ENCODE measurements around the gene ADK. TPM values are rescaled to one million over a fixed set of nuclear protein-coding genes. Genes with fewer than 3 reads are reported as not detected.
"Not testable (repeated sequence)": the region's sequence is repeated elsewhere in the genome, so short reads cannot be mapped to it uniquely, and the experiment has no call there.

Gene ADK
- total RNA-seq, 1 donor from 2014 or later, result 47.4 TPM

DNA sequence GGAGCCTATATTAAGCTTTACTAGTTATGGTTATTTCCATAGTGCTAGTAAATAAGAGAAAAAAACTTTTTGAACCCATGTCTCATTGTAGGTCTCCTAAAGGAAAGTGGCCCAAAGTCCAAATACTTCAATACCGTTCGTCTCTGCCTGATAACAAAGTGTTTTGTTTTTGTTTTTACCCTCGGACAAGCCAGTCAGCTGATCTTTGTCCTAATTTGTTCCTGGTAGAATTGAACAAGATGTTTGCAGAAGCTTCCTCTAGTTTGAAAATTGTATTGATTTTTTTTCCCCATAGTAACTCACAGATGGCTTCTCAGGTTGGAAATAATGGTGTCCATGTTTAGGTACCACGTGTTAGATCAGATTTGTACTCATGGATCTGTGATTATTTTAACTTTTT is 339.5 kb downstream of the ADK start:
- Mint-ChIP-seq H3K9me3 (no peaks in the 10 kb centered on the region), H3K36me3 (ENCODE audit: low read depth) (peaks cover 3% of the 10 kb centered on the region), H3K27me3 (ENCODE audit: insufficient read depth) (no peaks in the 10 kb centered on the region), H3K4me3 (no peak overlapping the region), H3K4me1 (ENCODE audit: low read depth) (no peaks in the 10 kb centered on the region), H3K27ac (no peak overlapping the region)
- no peak for DNase-seq (ENCODE audit: low spot score)
- intact Hi-C loops (cut with micrococcal nuclease), result no loop called here

DNA sequence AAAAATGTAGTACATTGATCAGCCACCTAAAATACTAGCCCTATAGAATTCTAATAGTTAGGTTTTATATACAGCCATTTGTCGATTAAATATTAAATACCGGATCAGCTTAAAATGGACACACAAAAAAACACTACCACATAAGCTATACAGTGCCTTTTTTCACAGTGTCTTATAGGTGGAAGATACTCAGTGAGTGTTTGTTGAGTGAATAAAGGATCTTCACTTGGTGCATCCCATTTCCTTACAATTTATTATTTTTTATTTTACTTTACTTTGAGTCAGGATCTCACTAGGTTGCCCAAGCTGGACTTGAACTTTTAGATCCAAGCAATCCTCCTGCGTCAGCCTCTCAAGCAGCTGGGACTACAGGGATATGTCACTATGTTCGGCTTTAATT is 340.0 kb downstream of the ADK start:
- H3K4me1 Mint-ChIP-seq (ENCODE audit: low read depth), result no peaks in the 10 kb centered on the region
- H3K4me3 Mint-ChIP-seq, result no peak overlapping the region
- no peak for DNase-seq (ENCODE audit: low spot score)
- H3K27ac Mint-ChIP-seq, result no peak overlapping the region
- no peaks in the 10 kb centered on the region for H3K27me3 Mint-ChIP-seq (ENCODE audit: insufficient read depth)
- intact Hi-C loops (cut with micrococcal nuclease), result no loop called here
- peaks cover 5% of the 10 kb centered on the region for H3K36me3 Mint-ChIP-seq (ENCODE audit: low read depth)
- H3K9me3 Mint-ChIP-seq, result peaks cover 4% of the 10 kb centered on the region

DNA sequence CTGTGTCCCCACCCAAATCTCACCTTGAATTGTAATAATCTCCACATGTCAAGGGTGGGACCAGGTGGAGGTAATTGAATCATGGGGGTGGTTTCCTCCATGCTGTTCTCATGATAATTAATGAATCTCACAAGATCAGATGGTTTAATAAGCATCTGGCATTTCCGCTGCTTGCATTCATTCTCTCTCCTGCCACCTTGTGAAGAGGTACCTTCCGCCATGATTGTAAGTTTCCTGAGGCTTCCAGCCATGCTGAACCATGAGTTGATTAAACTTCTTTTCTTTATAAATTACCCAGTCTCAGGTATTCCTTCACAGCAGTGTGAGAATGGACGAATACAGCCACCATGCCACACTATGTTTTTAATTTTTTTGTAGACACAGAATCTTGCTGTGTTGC is 345.3 kb downstream of the ADK start:
- DNase-seq (ENCODE audit: low spot score); H3K4me3 Mint-ChIP-seq; H3K27me3 Mint-ChIP-seq (ENCODE audit: insufficient read depth); intact Hi-C loops (cut with micrococcal nuclease); H3K27ac Mint-ChIP-seq: not testable (repeated sequence)
- Mint-ChIP-seq H3K4me1 (ENCODE audit: low read depth) (peaks cover 18% of the 10 kb centered on the region), H3K36me3 (ENCODE audit: low read depth) (peaks cover 28% of the 10 kb centered on the region), H3K9me3 (peaks cover 23% of the 10 kb centered on the region)

DNA sequence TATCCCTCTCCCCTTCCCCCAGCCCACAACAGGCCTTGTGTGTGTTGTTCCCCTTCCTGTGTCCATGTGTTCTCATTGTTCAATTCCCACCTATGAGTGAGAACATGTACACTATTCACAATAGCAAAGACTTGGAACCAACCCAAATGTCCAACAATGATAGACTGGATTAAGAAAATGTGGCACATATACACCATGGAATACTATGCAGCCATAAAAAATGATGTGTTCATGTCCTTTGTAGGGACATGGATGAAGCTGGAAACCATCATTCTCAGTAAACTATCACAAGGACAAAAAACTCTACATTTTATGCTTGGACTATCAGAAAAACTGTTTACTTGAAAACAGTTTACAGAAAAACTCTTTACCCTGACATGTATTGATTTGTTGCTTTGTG is 347.6 kb downstream of the ADK start:
- peaks cover 23% of the 10 kb centered on the region for H3K9me3 Mint-ChIP-seq
- H3K4me3 Mint-ChIP-seq; H3K27ac Mint-ChIP-seq; DNase-seq (ENCODE audit: low spot score); H3K27me3 Mint-ChIP-seq (ENCODE audit: insufficient read depth); intact Hi-C loops (cut with micrococcal nuclease): not testable (repeated sequence)
- H3K4me1 Mint-ChIP-seq (ENCODE audit: low read depth), result peaks cover 36% of the 10 kb centered on the region
- peaks cover 31% of the 10 kb centered on the region for H3K36me3 Mint-ChIP-seq (ENCODE audit: low read depth)

DNA sequence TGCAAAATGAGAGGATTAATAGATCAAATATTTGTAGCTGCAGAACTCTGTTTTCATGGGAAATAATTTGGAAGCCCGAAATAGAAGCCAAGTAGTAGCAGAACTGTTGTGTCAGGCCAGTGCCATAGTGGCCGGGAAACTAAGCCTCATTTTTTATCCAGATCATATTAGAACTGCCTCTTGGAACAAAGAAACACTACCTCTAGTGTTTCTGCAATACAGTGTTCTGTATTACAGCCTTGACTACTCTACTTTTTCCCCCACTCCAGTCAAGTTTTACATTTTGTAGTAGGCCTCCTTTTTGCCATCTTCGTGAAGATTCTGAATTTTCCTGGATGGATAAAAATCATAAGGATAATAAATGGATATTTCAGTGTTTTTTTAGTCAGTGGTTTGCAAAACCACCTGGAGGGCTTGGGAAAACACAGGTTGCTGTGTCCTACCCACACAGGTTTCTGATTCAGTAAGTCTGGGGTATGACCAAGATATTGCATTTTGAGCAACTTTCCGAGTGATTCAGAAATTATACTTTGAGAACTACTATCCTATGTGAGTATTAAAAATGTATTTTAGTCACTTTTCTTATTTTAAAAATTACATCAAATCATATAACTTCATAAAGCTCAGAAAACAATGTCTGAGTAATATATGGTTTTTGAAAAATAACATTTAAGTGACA is 349.1 kb downstream of the ADK start:
- H3K4me3 Mint-ChIP-seq, result no peak overlapping the region
- H3K27ac Mint-ChIP-seq, result peak overlapping the region; percentile 78
- peaks cover 36% of the 10 kb centered on the region for H3K36me3 Mint-ChIP-seq (ENCODE audit: low read depth)
- H3K4me1 Mint-ChIP-seq (ENCODE audit: low read depth), result peaks cover 40% of the 10 kb centered on the region
- no peak for DNase-seq (ENCODE audit: low spot score)
- intact Hi-C loops (cut with micrococcal nuclease), result loop anchor here (1.0 to 10.0 kb wide), 7 partner anchors 85 to 515 kb away; partner anchors contain the start of gene KAT6B
- H3K9me3 Mint-ChIP-seq, result peaks cover 32% of the 10 kb centered on the region
- H3K27me3 Mint-ChIP-seq (ENCODE audit: insufficient read depth), result no peaks in the 10 kb centered on the region

DNA sequence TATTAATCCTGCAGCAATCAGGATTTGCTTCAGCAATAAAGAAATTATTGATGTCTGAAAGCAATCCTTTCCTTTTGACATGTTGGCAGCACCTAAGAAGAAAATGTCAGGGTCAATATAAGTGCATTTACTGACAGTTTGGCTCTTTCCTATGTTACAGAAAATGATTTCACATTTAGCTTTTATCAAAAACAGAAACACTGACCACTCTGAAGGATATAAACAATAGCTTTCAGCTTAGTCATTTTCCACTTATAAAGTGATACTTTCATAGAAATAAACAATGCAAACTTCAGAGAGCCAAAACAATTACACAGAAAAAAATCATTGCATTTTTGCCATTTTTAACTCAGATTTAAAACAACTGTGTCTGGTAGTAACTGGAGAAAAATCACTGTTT is 349.8 kb downstream of the ADK start:
- intact Hi-C loops (cut with micrococcal nuclease), result loop anchor here (1.0 to 10.0 kb wide), 7 partner anchors 84 to 514 kb away; partner anchors contain the start of gene KAT6B
- no peak for DNase-seq (ENCODE audit: low spot score)
- Mint-ChIP-seq H3K27ac (peak overlapping the region; percentile 30), H3K36me3 (ENCODE audit: low read depth) (peaks cover 40% of the 10 kb centered on the region), H3K9me3 (peaks cover 37% of the 10 kb centered on the region), H3K4me3 (no peak overlapping the region), H3K4me1 (ENCODE audit: low read depth) (peaks cover 40% of the 10 kb centered on the region), H3K27me3 (ENCODE audit: insufficient read depth) (no peaks in the 10 kb centered on the region)

DNA sequence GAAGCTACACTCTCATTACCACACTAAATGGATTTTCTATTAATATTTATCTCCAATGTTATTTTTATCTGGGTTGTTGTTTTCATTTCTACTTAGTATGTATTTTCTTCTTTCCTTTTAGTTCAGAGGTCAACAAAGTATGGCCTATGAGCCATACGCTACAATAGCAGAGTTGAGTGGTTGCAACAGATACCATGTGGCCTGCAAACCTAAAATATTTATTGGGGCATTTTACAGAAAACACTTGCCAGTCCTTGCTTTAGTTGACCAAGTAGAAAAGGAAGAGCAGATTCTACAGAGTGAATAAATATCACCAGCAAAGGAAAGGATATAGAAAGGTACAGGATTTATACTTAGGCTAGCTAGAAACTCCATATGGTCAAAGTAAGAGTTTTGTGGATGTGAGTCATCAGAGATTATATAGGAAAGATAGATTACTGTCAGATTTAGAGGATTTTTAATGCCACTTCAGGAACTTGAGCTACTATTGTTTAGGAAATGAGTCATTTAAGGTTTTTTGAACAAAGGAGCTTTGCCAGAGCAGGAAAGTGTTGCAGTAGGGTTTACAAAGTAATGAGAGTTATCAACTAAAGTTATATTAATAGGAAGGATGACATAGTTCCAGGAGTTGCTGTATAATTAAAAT is 352.1 kb downstream of the ADK start:
- intact Hi-C loops (cut with micrococcal nuclease), result loop anchor here (2.0 to 10.0 kb wide), 3 partner anchors 236 to 512 kb away; no protein-coding TSS in a partner anchor
- H3K4me1 Mint-ChIP-seq (ENCODE audit: low read depth), result peaks cover 40% of the 10 kb centered on the region
- H3K27me3 Mint-ChIP-seq (ENCODE audit: insufficient read depth), result no peaks in the 10 kb centered on the region
- DNase-seq (ENCODE audit: low spot score), result no peak
- no peak overlapping the region for H3K4me3 Mint-ChIP-seq
- H3K36me3 Mint-ChIP-seq (ENCODE audit: low read depth), result peaks cover 34% of the 10 kb centered on the region
- peaks cover 25% of the 10 kb centered on the region for H3K9me3 Mint-ChIP-seq
- peak overlapping the region; percentile 9 for H3K27ac Mint-ChIP-seq

DNA sequence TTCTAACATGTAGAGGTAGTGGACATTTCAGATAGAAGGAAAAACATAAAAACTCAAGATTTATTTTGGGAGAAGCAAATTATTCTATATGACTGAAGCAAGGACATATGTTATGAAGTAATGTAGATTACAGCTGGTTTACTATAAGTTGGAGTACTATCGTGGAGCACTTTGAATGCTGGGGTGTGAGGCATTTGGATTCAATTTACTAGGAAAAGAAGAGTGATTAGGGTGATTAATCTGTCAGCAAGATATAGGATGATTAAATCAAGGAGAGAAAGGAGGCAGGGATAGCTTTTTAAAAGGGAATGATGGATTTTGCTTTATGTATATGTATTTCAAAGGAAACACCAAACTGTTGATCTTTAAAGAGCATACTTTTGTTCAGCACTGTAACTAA is 356.9 kb downstream of the ADK start:
- no peak overlapping the region for H3K4me3 Mint-ChIP-seq
- peaks cover 27% of the 10 kb centered on the region for H3K36me3 Mint-ChIP-seq (ENCODE audit: low read depth)
- no peaks in the 10 kb centered on the region for H3K27me3 Mint-ChIP-seq (ENCODE audit: insufficient read depth)
- peaks cover 58% of the 10 kb centered on the region for H3K9me3 Mint-ChIP-seq
- DNase-seq (ENCODE audit: low spot score), result no peak
- no peak overlapping the region for H3K27ac Mint-ChIP-seq
- intact Hi-C loops (cut with micrococcal nuclease), result loop anchor here (10.0 kb wide), 1 partner anchor 507 kb away; no protein-coding TSS in a partner anchor
- peaks cover 11% of the 10 kb centered on the region for H3K4me1 Mint-ChIP-seq (ENCODE audit: low read depth)

DNA sequence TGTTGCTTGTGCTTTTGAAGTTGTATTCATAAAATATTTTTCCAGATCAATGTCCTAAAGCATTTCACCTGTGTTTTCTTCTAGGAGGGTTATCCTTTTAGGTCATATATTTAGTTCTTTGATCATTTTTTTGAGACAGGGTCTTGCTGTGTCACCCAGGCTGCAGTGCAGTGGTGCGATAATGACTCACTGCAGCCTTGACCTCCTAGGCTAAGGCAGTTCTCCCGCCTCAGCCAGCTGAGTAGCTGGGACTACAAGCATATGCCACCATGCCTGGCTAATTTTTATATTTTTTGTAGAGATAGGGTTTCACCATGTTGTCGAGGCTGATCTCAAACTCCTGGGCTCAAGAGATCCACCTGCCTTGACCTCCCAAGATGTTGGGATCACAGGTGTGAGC is 359.6 kb downstream of the ADK start:
- no peak overlapping the region for H3K4me3 Mint-ChIP-seq
- H3K27ac Mint-ChIP-seq, result no peak overlapping the region
- peaks cover 24% of the 10 kb centered on the region for H3K36me3 Mint-ChIP-seq (ENCODE audit: low read depth)
- peaks cover 71% of the 10 kb centered on the region for H3K9me3 Mint-ChIP-seq
- no peak for DNase-seq (ENCODE audit: low spot score)
- no peaks in the 10 kb centered on the region for H3K27me3 Mint-ChIP-seq (ENCODE audit: insufficient read depth)
- intact Hi-C loops (cut with micrococcal nuclease), result no loop called here
- no peaks in the 10 kb centered on the region for H3K4me1 Mint-ChIP-seq (ENCODE audit: low read depth)

DNA sequence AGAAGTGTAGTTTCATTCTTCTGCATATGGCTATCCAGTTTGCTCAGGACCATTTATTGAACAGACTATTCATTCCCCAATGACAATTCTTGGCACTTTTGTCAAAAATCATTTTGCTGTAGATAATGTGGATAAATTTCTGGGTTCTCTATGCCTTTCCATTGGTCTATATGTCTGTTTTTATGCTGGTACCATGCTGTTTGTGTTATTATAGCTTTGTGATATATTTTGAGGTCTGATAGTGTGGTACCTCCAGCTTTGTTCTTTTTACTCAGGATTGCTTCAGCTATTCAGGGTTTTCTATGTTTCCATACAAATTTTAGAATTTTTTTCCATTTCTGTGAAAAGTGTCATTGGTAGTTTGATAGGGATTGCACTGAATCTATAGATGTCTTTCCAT is 360.0 kb downstream of the ADK start:
- H3K36me3 Mint-ChIP-seq (ENCODE audit: low read depth), result peaks cover 25% of the 10 kb centered on the region
- no peaks in the 10 kb centered on the region for H3K4me1 Mint-ChIP-seq (ENCODE audit: low read depth)
- no peak overlapping the region for H3K27ac Mint-ChIP-seq
- DNase-seq (ENCODE audit: low spot score), result no peak
- H3K27me3 Mint-ChIP-seq (ENCODE audit: insufficient read depth), result no peaks in the 10 kb centered on the region
- intact Hi-C loops (cut with micrococcal nuclease), result no loop called here
- peaks cover 70% of the 10 kb centered on the region for H3K9me3 Mint-ChIP-seq
- H3K4me3 Mint-ChIP-seq, result no peak overlapping the region

DNA sequence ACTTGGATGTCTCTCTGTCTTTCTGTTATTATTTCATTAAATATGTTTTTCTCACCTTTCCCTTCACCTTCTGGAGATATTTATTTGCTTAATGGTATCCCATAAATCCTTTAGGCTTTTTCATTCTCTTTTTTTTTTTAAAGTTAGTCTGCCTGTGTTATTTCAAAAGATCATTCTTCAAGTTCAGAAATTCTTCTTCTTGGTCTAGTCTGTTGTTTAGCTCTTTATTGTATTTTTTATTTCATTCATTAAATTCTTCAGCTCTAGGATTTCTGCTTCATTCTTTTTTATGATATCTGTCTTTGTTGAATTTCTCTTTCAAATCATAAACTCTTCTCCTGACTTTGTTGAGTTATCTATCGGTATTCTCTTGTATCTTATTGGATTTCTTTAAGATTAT is 363.3 kb downstream of the ADK start:
- Mint-ChIP-seq H3K9me3 (peaks cover 68% of the 10 kb centered on the region), H3K4me3 (no peak overlapping the region), H3K27me3 (ENCODE audit: insufficient read depth) (no peaks in the 10 kb centered on the region), H3K36me3 (ENCODE audit: low read depth) (peaks cover 21% of the 10 kb centered on the region), H3K27ac (no peak overlapping the region), H3K4me1 (ENCODE audit: low read depth) (no peaks in the 10 kb centered on the region)
- intact Hi-C loops (cut with micrococcal nuclease), result no loop called here
- no peak for DNase-seq (ENCODE audit: low spot score)

DNA sequence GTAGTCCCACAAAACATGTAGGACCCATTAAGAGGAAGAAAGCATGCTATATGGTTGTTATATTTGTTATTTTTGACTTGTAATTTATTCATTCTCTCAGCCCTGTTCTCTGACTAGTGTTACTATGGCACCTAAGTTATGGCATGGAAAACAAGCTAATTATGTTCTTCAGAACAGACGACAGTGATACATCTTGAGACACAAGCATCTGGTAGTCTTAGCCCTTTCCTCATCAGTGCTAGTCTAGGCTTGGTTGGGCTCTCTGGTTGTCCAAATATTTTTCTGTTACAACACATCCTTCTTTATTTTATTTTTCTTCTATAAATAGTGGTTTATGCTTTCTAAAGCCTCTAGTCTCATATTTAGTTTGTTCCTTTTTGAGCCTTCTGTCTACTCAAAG is 367.0 kb downstream of the ADK start:
- H3K4me1 Mint-ChIP-seq (ENCODE audit: low read depth), result no peaks in the 10 kb centered on the region
- H3K27ac Mint-ChIP-seq, result no peak overlapping the region
- H3K27me3 Mint-ChIP-seq (ENCODE audit: insufficient read depth), result no peaks in the 10 kb centered on the region
- H3K4me3 Mint-ChIP-seq, result no peak overlapping the region
- no peak for DNase-seq (ENCODE audit: low spot score)
- peaks cover 32% of the 10 kb centered on the region for H3K9me3 Mint-ChIP-seq
- peaks cover 14% of the 10 kb centered on the region for H3K36me3 Mint-ChIP-seq (ENCODE audit: low read depth)
- intact Hi-C loops (cut with micrococcal nuclease), result no loop called here

DNA sequence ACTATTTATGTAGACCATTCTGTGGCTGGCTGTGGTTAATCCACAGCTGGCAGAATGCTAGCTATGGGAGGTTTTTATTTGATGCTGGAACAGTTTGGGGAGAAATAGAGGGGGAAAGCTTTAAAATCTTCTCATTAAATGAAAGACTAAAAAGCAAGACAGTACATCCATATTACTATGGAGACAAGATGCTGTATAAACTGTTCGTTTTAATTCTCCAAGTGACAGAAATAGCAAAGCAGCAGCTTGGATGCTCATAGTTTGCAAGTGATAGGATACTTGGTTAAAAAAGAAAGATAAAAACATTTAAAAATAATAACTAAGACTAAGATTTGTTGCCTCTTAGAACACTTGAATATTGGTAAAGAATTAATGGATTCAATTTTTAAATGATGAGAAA is 370.5 kb downstream of the ADK start:
- Mint-ChIP-seq H3K27me3 (ENCODE audit: insufficient read depth) (no peaks in the 10 kb centered on the region), H3K4me3 (no peak overlapping the region), H3K9me3 (no peaks in the 10 kb centered on the region), H3K27ac (no peak overlapping the region), H3K4me1 (ENCODE audit: low read depth) (no peaks in the 10 kb centered on the region), H3K36me3 (ENCODE audit: low read depth) (peaks cover 3% of the 10 kb centered on the region)
- DNase-seq (ENCODE audit: low spot score), result no peak
- intact Hi-C loops (cut with micrococcal nuclease), result no loop called here

All from activated T-helper 1 cell treated with anti-CD3 and anti-CD28 coated beads, Interleukin-12 subunit alpha, Interleukin-12 subunit beta, Interleukin-2, Interleukin-4 antibody, amounts not matched to agents 30 ng/mL and 10 ng/mL and 1 ng/mL, durations not matched to agents 14 hours and 24 hours and 36 hours (primary cell).